ENCODE results near the gene NAA25. TPM values are rescaled to one million over a fixed set of nuclear protein-coding genes. Genes with fewer than 3 reads are reported as not detected.

The NAA25 gene
- total and polyA plus RNA-seq, 12 donors: 7.2 to 32.6 (median 21.2) TPM

- Histone ChIP-seq H3K4me1 (replicated peaks in 1 of 2) (peaks cover 1 to 3% of the 10 kb centered on the region in 2 donors), H3K27ac (no peak overlapping the region), H3K4me3 (no peak overlapping the region), H3K36me3 (replicated peaks in 1 of 2) (no peaks in the 10 kb centered on the region), H3K27me3 (no peaks in the 10 kb centered on the region), H3K9me3 (replicated peaks in 1 of 3) (no peaks in the 10 kb centered on the region)
- intact Hi-C loops (cut with DNase I): no loop called here
- 83 to 88% (median 86%) methylated on average over 5 of the region's 5 CpGs for WGBS, 4 donors
- DNase-seq: no peak
- no peak for TF ChIP-seq CTCF (IDR thresholded peaks at IDR 0.05)
Observed at GRCh38 chr12:111980598-111980997, 128.0 kb downstream of the NAA25 start.

- intact Hi-C loops (cut with DNase I): no loop called here
- H3K27ac ChIP-seq: no peak overlapping the region
- no peaks in the 10 kb centered on the region for H3K36me3 ChIP-seq (replicated peaks in 1 of 2)
- DNase-seq: no peak
- H3K27me3 ChIP-seq: no peaks in the 10 kb centered on the region
- H3K9me3 ChIP-seq (replicated peaks in 1 of 3): no peaks in the 10 kb centered on the region
- peaks cover 8 to 9% of the 10 kb centered on the region in 2 donors for H3K4me1 ChIP-seq (replicated peaks in 1 of 2)
- no peak for TF ChIP-seq CTCF (IDR thresholded peaks at IDR 0.05)
- TF ChIP-seq POLR2A (IDR thresholded peaks at IDR 0.05): no peak
- no peak overlapping the region for H3K4me3 ChIP-seq
Observed at GRCh38 chr12:111978545-111978944, 130.0 kb downstream of the NAA25 start.

GRCh38 chr12:111976860-111977259 is 131.7 kb downstream of the NAA25 start:
- intact Hi-C loops (cut with DNase I): no loop called here

More at GRCh38 chr12:111976860-111977259, 131.7 kb downstream of the NAA25 start:
- DNase-seq: no peak
- Histone ChIP-seq H3K9me3 (replicated peaks in 1 of 3) (no peaks in the 10 kb centered on the region), H3K27me3 (no peaks in the 10 kb centered on the region), H3K36me3 (replicated peaks in 1 of 2) (no peaks in the 10 kb centered on the region), H3K27ac (peak overlapping the region in 1 of 5 donors; percentile 17), H3K4me3 (no peak overlapping the region), H3K4me1 (replicated peaks in 1 of 2) (peaks cover 8 to 9% of the 10 kb centered on the region in 2 donors)
- TF ChIP-seq POLR2A (IDR thresholded peaks at IDR 0.05): no peak
- no peak for TF ChIP-seq CTCF (IDR thresholded peaks at IDR 0.05)

Small RNAs within 50 kb of the gene (microRNA-seq; reads per million reads assigned to microRNA genes)
- 0 reads per million in 3 donors for gene MIR3657

Small RNAs within 50 kb of the gene (small RNA-seq; reads per million reads assigned to genes)
- gene AC004024.1 (0 to 0.17 reads per million in 2 donors), gene MIR3657 (0 reads per million in 2 donors), gene RF00019 (0 reads per million in 2 donors)

Other genes with a start within 250 kb of the NAA25 start
- 10 to 100 TPM in 8 of 9 donors, 1 to 10 TPM in 1; 10.0 to 32.4 (median 21.6) TPM for gene TMEM116, start 95.6 kb downstream of the NAA25 start, total RNA-seq
- 10 to 100 TPM in 2 of 3 donors, 1 to 10 TPM in 1; 6.3 to 17.4 (median 13.3) TPM for gene TMEM116, start 95.6 kb downstream of the NAA25 start, polyA plus RNA-seq
- 100 to 1,000 TPM in 4 of 9 donors, 10 to 100 TPM in 5; 73.2 to 141 (median 99.4) TPM for gene ERP29, start 95.4 kb downstream of the NAA25 start, total RNA-seq
- gene ERP29, start 95.4 kb downstream of the NAA25 start, polyA plus RNA-seq: 100 to 1,000 TPM in 1 of 3 donors, 10 to 100 TPM in 2; 68.5 to 133 (median 83.3) TPM
- 10 to 100 TPM; 18.2 to 45.9 (median 31.3) TPM for gene TRAFD1, start 16.8 kb upstream of the NAA25 start, total RNA-seq
- gene TRAFD1, start 16.8 kb upstream of the NAA25 start, polyA plus RNA-seq: 10 to 100 TPM; 11.4 to 25.7 (median 13.9) TPM